ENCODE results near the gene UBP1.
"Not testable (repeated sequence)": the region's sequence is repeated elsewhere in the genome, so short reads cannot be mapped to it uniquely, and the experiment has no call there.

UBP1 gene

GRCh38 chr3:33437556-33438283, 2.5 kb downstream of the UBP1 start:
- peak; percentile 86 for DNase-seq (ENCODE audit: low read depth)

GRCh38 chr3:33433843-33434242, 6.4 kb downstream of the UBP1 start:
- peak; percentile 32 for DNase-seq (ENCODE audit: low read depth)

GRCh38 chr3:33430571-33430970, 9.6 kb downstream of the UBP1 start:
- no peak for DNase-seq (ENCODE audit: low read depth)

- DNase-seq (ENCODE audit: low read depth) = no peak
Observed at GRCh38 chr3:33430061-33430460, 10.1 kb downstream of the UBP1 start.

GRCh38 chr3:33429306-33429705, 10.9 kb downstream of the UBP1 start:
- DNase-seq (ENCODE audit: low read depth) = not testable (repeated sequence)

GRCh38 chr3:33428734-33429133, 11.5 kb downstream of the UBP1 start:
- no peak for DNase-seq (ENCODE audit: low read depth)

GRCh38 chr3:33426630-33427317, 13.4 kb downstream of the UBP1 start:
- no peak for DNase-seq (ENCODE audit: low read depth)

GRCh38 chr3:33426068-33426467, 14.1 kb downstream of the UBP1 start:
- no peak for DNase-seq (ENCODE audit: low read depth)

GRCh38 chr3:33425453-33425852, 14.8 kb downstream of the UBP1 start:
- DNase-seq (ENCODE audit: low read depth) = no peak

GRCh38 chr3:33424606-33425452, 15.4 kb downstream of the UBP1 start:
- DNase-seq (ENCODE audit: low read depth) = no peak

- no peak for DNase-seq (ENCODE audit: low read depth)
Observed at GRCh38 chr3:33420966-33421365, 19.2 kb downstream of the UBP1 start.

GRCh38 chr3:33419948-33420347, 20.3 kb downstream of the UBP1 start:
- no peak for DNase-seq (ENCODE audit: low read depth)

GRCh38 chr3:33417066-33417673, 23.0 kb downstream of the UBP1 start:
- DNase-seq (ENCODE audit: low read depth) = peak; percentile 80

GRCh38 chr3:33410816-33411215, 29.4 kb downstream of the UBP1 start:
- DNase-seq (ENCODE audit: low read depth) = not testable (repeated sequence)

- DNase-seq (ENCODE audit: low read depth) = peak; percentile 53
Observed at GRCh38 chr3:33403756-33404155, 36.4 kb downstream of the UBP1 start.

- DNase-seq (ENCODE audit: low read depth) = no peak
Observed at GRCh38 chr3:33402936-33403335, 37.3 kb downstream of the UBP1 start.

- peak; percentile 80 for DNase-seq (ENCODE audit: low read depth)
Observed at GRCh38 chr3:33401781-33402180, 38.4 kb downstream of the UBP1 start.

- DNase-seq (ENCODE audit: low read depth) = no peak
Observed at GRCh38 chr3:33398410-33398809, 41.8 kb downstream of the UBP1 start.

GRCh38 chr3:33395900-33396299, 44.3 kb downstream of the UBP1 start:
- DNase-seq (ENCODE audit: low read depth) = no peak

GRCh38 chr3:33394403-33395054, 45.7 kb downstream of the UBP1 start:
- DNase-seq (ENCODE audit: low read depth) = no peak

GRCh38 chr3:33392703-33393125, 47.5 kb downstream of the UBP1 start:
- DNase-seq (ENCODE audit: low read depth) = peak; percentile 88

GRCh38 chr3:33392144-33392543, 48.1 kb downstream of the UBP1 start:
- DNase-seq (ENCODE audit: low read depth) = no peak
